GM21723 (cell line): Measurements from ENCODE around the gene RABL3.
"Not testable (repeated sequence)": the region's sequence is repeated elsewhere in the genome, so short reads cannot be mapped to it uniquely, and the experiment has no call there.

ENCODE experiments used
- ATAC-seq: cut with Tn5 transposase; IDR thresholded peaks from one replicate; pipeline ENCODE4 v1.9.1; 2021; ENCODE audit warnings: mild to moderate bottlenecking, moderate library complexity; ENCODE audit not compliant: unreplicated experiment

Gene RABL3

GRCh38 chr3:120649830-120650233, 92.5 kb downstream of the RABL3 start:
- ATAC-seq = no peak

- ATAC-seq = no peak
Measured at GRCh38 chr3:120648290-120648689, 94.0 kb downstream of the RABL3 start.

GRCh38 chr3:120646771-120647432, 95.4 kb downstream of the RABL3 start:
- no peak for ATAC-seq

GRCh38 chr3:120645083-120645845, 97.1 kb downstream of the RABL3 start:
- ATAC-seq = no peak

- no peak for ATAC-seq
Measured at GRCh38 chr3:120642368-120642948, 99.9 kb downstream of the RABL3 start.

- no peak for ATAC-seq
Measured at GRCh38 chr3:120641696-120642246, 100.5 kb downstream of the RABL3 start.

GRCh38 chr3:120640231-120640630, 102.1 kb downstream of the RABL3 start:
- no peak for ATAC-seq

GRCh38 chr3:120638820-120639219, 103.5 kb downstream of the RABL3 start:
- ATAC-seq = not testable (repeated sequence)

- ATAC-seq = no peak
Measured at GRCh38 chr3:120637851-120638559, 104.3 kb downstream of the RABL3 start.

- no peak for ATAC-seq
Measured at GRCh38 chr3:120636795-120637401, 105.4 kb downstream of the RABL3 start.
